ENCODE results near the gene SRRM3. TPM values are rescaled to one million over a fixed set of nuclear protein-coding genes. Genes with fewer than 3 reads are reported as not detected.

SRRM3 gene
- total and polyA plus RNA-seq, 9 of the 15 experiments (the other 6 are each of a cell fraction or from before 2014, with no cell fraction given): 0.04 to 0.91 (median 0.46) TPM; not detected in 2

DNA sequence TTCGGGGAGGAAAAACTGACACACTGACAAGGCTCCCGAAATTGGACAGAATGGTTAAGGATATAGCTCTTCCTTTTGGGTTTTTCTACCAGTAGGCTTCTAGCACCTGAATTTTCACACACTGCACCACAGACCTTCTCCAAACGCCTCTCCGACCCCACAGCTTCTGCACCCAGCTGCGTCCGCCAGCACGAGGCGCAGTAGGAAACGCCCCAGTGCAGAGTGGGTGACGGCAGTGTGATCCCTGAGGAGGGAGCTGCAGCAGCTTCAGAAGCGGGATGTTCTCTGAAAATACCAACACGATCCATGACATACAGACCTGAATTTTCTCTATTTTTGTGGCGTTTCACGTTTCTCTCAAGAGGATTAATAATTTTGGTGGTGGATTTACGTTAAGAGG, 126.7 kb downstream of the SRRM3 start (continued):
- TF ChIP-seq SMARCC2 (IDR thresholded peaks at IDR 0.05; ENCODE audit: low read depth) (no peak), RFX1 (IDR thresholded peaks at IDR 0.05) (no peak), GATAD2B (IDR thresholded peaks at IDR 0.05; ENCODE audit: borderline replicate concordance) (no peak), ZNF134 (CRISPR knock-in tag; conservative IDR thresholded peaks at IDR 0.05) (no peak), SPI1 (IDR thresholded peaks at IDR 0.05; ENCODE audit: borderline replicate concordance, low read depth, low read length) (no peak), CXXC5 (CRISPR knock-in tag; IDR thresholded peaks at IDR 0.05) (peak; percentile 31; the same call in 1 of the 2 replicates), KLF6 (CRISPR knock-in tag; IDR thresholded peaks at IDR 0.05; ENCODE audit: borderline replicate concordance) (no peak), MBD2 (IDR thresholded peaks at IDR 0.05; ENCODE audit: borderline replicate concordance, low read depth) (peak; percentile 29; the same call in 1 of the 2 replicates), ZNF445 (CRISPR knock-in tag; IDR thresholded peaks at IDR 0.05; ENCODE audit: low read depth) (no peak), KLF1 (tag; IDR thresholded peaks at IDR 0.05) (no peak), ZNF23 (CRISPR knock-in tag; IDR thresholded peaks at IDR 0.05) (no peak), CBX1 (IDR thresholded peaks at IDR 0.05; ENCODE audit: low read depth) (no peak), ZNF764 (CRISPR knock-in tag; IDR thresholded peaks at IDR 0.05; ENCODE audit: low read depth) (no peak), ZNF217 (CRISPR knock-in tag; IDR thresholded peaks at IDR 0.05) (no peak), ESRRA (IDR thresholded peaks at IDR 0.05; ENCODE audit: borderline replicate concordance, low read depth) (no peak)
- TF ChIP-seq, protein P1, sequence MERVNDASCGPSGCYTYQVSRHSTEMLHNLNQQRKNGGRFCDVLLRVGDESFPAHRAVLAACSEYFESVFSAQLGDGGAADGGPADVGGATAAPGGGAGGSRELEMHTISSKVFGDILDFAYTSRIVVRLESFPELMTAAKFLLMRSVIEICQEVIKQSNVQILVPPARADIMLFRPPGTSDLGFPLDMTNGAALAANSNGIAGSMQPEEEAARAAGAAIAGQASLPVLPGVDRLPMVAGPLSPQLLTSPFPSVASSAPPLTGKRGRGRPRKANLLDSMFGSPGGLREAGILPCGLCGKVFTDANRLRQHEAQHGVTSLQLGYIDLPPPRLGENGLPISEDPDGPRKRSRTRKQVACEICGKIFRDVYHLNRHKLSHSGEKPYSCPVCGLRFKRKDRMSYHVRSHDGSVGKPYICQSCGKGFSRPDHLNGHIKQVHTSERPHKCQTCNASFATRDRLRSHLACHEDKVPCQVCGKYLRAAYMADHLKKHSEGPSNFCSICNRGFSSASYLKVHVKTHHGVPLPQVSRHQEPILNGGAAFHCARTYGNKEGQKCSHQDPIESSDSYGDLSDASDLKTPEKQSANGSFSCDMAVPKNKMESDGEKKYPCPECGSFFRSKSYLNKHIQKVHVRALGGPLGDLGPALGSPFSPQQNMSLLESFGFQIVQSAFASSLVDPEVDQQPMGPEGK (CRISPR knock-in tag; IDR thresholded peaks at IDR 0.05; ENCODE audit: borderline replicate concordance): no peak
- TF ChIP-seq, protein P2, sequence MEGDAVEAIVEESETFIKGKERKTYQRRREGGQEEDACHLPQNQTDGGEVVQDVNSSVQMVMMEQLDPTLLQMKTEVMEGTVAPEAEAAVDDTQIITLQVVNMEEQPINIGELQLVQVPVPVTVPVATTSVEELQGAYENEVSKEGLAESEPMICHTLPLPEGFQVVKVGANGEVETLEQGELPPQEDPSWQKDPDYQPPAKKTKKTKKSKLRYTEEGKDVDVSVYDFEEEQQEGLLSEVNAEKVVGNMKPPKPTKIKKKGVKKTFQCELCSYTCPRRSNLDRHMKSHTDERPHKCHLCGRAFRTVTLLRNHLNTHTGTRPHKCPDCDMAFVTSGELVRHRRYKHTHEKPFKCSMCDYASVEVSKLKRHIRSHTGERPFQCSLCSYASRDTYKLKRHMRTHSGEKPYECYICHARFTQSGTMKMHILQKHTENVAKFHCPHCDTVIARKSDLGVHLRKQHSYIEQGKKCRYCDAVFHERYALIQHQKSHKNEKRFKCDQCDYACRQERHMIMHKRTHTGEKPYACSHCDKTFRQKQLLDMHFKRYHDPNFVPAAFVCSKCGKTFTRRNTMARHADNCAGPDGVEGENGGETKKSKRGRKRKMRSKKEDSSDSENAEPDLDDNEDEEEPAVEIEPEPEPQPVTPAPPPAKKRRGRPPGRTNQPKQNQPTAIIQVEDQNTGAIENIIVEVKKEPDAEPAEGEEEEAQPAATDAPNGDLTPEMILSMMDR (IDR thresholded peaks at IDR 0.05 in 2 of 3, conservative IDR thresholded peaks at IDR 0.05 in 1 of 3; ENCODE audit: insufficient read depth in 2 of 3, low read depth in 1 of 3, low read length in 3 of 3): peak in 2 of 3 experiments; percentile 15 to 24; a peak in 2 of 6 replicates
- TF ChIP-seq, protein P3, sequence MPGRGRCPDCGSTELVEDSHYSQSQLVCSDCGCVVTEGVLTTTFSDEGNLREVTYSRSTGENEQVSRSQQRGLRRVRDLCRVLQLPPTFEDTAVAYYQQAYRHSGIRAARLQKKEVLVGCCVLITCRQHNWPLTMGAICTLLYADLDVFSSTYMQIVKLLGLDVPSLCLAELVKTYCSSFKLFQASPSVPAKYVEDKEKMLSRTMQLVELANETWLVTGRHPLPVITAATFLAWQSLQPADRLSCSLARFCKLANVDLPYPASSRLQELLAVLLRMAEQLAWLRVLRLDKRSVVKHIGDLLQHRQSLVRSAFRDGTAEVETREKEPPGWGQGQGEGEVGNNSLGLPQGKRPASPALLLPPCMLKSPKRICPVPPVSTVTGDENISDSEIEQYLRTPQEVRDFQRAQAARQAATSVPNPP (IDR thresholded peaks at IDR 0.05; ENCODE audit: borderline replicate concordance, insufficient read depth, insufficient read length): no peak

All from K562 (cell line).